ENCODE data around the gene ADAMTS9. TPM values are rescaled to one million over a fixed set of nuclear protein-coding genes. Genes with fewer than 3 reads are reported as not detected.
A peak's percentile ranks its signal among the peaks of the same experiment; 100 is the strongest.

Gene ADAMTS9
- total and polyA plus RNA-seq, 2 experiments from 2014 or later: 0.31 to 0.81 TPM

DNA sequence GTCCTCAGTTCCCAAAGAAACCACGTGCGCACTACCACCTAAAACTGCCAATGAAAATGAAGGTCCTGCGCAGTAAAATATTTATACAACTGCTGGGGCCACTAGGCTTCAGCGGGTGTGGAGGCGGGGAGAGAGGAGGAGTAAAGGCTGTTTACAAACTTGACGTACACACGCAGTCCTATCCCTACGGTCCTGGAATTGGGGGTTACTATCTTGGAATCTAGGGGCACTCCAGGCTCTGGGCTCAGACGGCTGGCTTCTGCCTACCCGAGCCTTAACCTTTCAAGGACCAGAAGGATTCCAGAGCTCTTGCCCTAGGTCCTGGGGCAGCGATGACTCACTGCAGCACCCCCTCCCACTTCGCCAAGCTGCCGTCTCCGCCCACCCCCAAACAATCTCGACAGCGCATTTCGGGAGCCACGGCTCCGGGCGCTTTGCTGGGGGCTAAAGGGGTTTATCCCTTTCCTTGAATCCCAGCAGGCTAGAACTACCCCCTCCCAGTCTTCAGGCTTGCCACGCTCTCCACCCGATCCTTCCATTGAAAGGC is 3.0 kb downstream of the ADAMTS9 start (continued):
- TF ChIP-seq, protein P1, sequence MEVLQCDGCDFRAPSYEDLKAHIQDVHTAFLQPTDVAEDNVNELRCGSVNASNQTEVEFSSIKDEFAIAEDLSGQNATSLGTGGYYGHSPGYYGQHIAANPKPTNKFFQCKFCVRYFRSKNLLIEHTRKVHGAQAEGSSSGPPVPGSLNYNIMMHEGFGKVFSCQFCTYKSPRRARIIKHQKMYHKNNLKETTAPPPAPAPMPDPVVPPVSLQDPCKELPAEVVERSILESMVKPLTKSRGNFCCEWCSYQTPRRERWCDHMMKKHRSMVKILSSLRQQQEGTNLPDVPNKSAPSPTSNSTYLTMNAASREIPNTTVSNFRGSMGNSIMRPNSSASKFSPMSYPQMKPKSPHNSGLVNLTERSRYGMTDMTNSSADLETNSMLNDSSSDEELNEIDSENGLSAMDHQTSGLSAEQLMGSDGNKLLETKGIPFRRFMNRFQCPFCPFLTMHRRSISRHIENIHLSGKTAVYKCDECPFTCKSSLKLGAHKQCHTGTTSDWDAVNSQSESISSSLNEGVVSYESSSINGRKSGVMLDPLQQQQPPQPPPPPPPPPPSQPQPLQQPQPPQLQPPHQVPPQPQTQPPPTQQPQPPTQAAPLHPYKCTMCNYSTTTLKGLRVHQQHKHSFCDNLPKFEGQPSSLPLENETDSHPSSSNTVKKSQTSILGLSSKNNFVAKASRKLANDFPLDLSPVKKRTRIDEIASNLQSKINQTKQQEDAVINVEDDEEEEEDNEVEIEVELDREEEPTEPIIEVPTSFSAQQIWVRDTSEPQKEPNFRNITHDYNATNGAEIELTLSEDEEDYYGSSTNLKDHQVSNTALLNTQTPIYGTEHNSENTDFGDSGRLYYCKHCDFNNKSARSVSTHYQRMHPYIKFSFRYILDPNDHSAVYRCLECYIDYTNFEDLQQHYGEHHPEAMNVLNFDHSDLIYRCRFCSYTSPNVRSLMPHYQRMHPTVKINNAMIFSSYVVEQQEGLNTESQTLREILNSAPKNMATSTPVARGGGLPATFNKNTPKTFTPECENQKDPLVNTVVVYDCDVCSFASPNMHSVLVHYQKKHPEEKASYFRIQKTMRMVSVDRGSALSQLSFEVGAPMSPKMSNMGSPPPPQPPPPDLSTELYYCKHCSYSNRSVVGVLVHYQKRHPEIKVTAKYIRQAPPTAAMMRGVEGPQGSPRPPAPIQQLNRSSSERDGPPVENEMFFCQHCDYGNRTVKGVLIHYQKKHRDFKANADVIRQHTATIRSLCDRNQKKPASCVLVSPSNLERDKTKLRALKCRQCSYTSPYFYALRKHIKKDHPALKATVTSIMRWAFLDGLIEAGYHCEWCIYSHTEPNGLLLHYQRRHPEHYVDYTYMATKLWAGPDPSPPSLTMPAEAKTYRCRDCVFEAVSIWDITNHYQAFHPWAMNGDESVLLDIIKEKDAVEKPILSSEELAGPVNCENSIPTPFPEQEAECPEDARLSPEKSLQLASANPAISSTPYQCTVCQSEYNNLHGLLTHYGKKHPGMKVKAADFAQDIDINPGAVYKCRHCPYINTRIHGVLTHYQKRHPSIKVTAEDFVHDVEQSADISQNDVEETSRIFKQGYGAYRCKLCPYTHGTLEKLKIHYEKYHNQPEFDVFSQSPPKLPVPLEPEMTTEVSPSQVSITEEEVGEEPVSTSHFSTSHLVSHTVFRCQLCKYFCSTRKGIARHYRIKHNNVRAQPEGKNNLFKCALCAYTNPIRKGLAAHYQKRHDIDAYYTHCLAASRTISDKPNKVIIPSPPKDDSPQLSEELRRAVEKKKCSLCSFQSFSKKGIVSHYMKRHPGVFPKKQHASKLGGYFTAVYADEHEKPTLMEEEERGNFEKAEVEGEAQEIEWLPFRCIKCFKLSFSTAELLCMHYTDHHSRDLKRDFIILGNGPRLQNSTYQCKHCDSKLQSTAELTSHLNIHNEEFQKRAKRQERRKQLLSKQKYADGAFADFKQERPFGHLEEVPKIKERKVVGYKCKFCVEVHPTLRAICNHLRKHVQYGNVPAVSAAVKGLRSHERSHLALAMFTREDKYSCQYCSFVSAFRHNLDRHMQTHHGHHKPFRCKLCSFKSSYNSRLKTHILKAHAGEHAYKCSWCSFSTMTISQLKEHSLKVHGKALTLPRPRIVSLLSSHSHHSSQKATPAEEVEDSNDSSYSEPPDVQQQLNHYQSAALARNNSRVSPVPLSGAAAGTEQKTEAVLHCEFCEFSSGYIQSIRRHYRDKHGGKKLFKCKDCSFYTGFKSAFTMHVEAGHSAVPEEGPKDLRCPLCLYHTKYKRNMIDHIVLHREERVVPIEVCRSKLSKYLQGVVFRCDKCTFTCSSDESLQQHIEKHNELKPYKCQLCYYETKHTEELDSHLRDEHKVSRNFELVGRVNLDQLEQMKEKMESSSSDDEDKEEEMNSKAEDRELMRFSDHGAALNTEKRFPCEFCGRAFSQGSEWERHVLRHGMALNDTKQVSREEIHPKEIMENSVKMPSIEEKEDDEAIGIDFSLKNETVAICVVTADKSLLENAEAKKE (CRISPR knock-in tag; IDR thresholded peaks at IDR 0.05): no peak

DNA sequence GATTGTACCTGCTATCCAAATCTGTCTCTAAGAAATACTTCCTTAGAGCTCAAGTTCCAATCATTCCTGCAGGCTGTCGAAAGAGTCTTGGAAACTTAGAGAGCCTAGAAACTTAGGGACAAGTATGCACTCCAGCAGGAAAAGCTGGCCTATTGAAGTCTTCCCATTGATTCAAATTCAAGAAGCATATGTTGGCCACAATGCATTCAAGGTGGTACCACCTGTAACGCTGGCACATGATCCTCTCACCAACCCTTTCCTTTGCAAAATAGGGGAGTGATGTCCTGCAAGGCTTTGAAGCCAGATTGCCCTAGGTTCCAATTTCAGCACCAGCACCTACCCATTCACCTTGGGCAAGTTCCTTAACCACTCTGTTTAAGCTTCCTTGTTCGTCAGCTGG is 6.0 kb downstream of the ADAMTS9 start:
- H3F3A ChIP-seq (replicated peaks; ENCODE audit: low read depth): peaks cover 10% of the 10 kb centered on the region; the same call in 1 of the 2 replicates
- H3K4me1 ChIP-seq (ENCODE audit: insufficient read depth): peaks cover 69% of the 10 kb centered on the region
- H3K27ac ChIP-seq (ENCODE audit: low read depth): no peak overlapping the region
- peaks cover under 1% of the 10 kb centered on the region; the same call in 1 of the 2 replicates for H4K20me1 ChIP-seq (replicated peaks; ENCODE audit: insufficient read depth)
- peak; percentile 61 for DNase-seq (ENCODE audit: low spot score)
- 0 out of 2 replicates have a peak overlapping the region, but pooled peaks have one; percentile 34 for H3K4me3 ChIP-seq
- peaks cover 94% of the 10 kb centered on the region for H3K27me3 ChIP-seq (ENCODE audit: insufficient read depth)
- H2AFZ ChIP-seq: no peak overlapping the region
- peaks cover 2% of the 10 kb centered on the region; the same call in 1 of the 3 replicates for H3K9me3 Mint-ChIP-seq
- H3K36me3 ChIP-seq (ENCODE audit: insufficient read depth): no peaks in the 10 kb centered on the region
- no peak overlapping the region for H3K27ac Mint-ChIP-seq
- H3K9me2 ChIP-seq (ENCODE audit: insufficient read depth): no peaks in the 10 kb centered on the region
- TF ChIP-seq, protein P2, sequence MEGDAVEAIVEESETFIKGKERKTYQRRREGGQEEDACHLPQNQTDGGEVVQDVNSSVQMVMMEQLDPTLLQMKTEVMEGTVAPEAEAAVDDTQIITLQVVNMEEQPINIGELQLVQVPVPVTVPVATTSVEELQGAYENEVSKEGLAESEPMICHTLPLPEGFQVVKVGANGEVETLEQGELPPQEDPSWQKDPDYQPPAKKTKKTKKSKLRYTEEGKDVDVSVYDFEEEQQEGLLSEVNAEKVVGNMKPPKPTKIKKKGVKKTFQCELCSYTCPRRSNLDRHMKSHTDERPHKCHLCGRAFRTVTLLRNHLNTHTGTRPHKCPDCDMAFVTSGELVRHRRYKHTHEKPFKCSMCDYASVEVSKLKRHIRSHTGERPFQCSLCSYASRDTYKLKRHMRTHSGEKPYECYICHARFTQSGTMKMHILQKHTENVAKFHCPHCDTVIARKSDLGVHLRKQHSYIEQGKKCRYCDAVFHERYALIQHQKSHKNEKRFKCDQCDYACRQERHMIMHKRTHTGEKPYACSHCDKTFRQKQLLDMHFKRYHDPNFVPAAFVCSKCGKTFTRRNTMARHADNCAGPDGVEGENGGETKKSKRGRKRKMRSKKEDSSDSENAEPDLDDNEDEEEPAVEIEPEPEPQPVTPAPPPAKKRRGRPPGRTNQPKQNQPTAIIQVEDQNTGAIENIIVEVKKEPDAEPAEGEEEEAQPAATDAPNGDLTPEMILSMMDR (conservative IDR thresholded peaks at IDR 0.05; ENCODE audit: low read depth in 2 of 2): no peak
- TF ChIP-seq, protein P1 (CRISPR knock-in tag; IDR thresholded peaks at IDR 0.05): no peak
- no peak for TF ChIP-seq EZH2phosphoT487 (IDR thresholded peaks at IDR 0.05; ENCODE audit: unreplicated experiment)
- H3K4me3 Mint-ChIP-seq: no peak overlapping the region
- H3K4me1 Mint-ChIP-seq: peaks cover 71% of the 10 kb centered on the region
- H3K79me2 ChIP-seq (replicated peaks; ENCODE audit: insufficient read depth): no peaks in the 10 kb centered on the region
- peak overlapping the region; percentile 99 for H3K4me2 ChIP-seq
- peak; percentile 7 for ATAC-seq
- peaks cover 78% of the 10 kb centered on the region for H3K27me3 Mint-ChIP-seq (ENCODE audit: insufficient read depth, low read depth, poor library complexity)
- H3K36me3 Mint-ChIP-seq (ENCODE audit: low read depth): peaks cover 3% of the 10 kb centered on the region; the same call in 1 of the 3 replicates
